C4-2B (cell line): Measurements from ENCODE around the gene DIRAS1.

Experiments
- CTCF ChIP-seq: fragments of 450-650 bp; conservative IDR thresholded peaks from 2 replicates; pipeline ENCODE4 v1.5.1; 2017; ENCODE audit warnings: mild to moderate bottlenecking
- ZFX ChIP-seq: fragments of 450-650 bp; IDR thresholded peaks from 2 replicates; pipeline ENCODE4 v1.6.1; 2017

- TF ChIP-seq CTCF (no peak), ZFX (peak; percentile 73; the same call in 1 of the 2 replicates)
Measured at GRCh38 chr19:2739602-2740313, 18.6 kb upstream of the DIRAS1 start, which contains the start of gene SLC39A3.
